GM10266 (cell line): ENCODE measurements around the gene CRACDL.

Source experiments
- DNase-seq: peaks from one replicate; pipeline ENCODE4 v3.0.0; 2012; ENCODE audit errors: extremely low spot score
- TF ChIP-seq, protein P1 (sequence below): IDR thresholded peaks from 2 replicates; pipeline ENCODE4 v1.5.1; 2012; ENCODE audit warnings: mild to moderate bottlenecking, low read depth; ENCODE audit not compliant: control insufficient read depth, insufficient read depth; ENCODE audit errors: missing control alignments

CRACDL gene

DNA sequence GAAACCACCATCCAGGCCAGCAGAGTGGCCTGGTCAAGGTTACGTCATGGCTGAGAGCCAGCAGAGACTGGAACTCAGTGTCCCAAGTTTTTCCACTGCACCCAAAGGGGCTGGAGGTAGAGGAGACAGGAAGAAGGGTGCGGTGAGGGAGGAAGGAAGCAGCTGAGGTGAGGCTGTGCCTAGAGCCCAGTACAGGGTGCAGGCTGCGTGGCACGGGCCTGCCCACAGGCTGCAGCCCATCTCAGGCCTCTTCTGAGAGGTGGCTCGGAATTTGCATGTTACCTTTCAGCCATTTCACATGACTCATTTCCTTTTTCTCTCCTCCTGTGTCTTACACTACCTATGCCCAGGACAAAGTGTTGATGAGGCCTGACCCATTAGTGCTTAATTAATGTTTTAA lies 191.4 kb downstream of the CRACDL start:
- TF ChIP-seq, protein P1, sequence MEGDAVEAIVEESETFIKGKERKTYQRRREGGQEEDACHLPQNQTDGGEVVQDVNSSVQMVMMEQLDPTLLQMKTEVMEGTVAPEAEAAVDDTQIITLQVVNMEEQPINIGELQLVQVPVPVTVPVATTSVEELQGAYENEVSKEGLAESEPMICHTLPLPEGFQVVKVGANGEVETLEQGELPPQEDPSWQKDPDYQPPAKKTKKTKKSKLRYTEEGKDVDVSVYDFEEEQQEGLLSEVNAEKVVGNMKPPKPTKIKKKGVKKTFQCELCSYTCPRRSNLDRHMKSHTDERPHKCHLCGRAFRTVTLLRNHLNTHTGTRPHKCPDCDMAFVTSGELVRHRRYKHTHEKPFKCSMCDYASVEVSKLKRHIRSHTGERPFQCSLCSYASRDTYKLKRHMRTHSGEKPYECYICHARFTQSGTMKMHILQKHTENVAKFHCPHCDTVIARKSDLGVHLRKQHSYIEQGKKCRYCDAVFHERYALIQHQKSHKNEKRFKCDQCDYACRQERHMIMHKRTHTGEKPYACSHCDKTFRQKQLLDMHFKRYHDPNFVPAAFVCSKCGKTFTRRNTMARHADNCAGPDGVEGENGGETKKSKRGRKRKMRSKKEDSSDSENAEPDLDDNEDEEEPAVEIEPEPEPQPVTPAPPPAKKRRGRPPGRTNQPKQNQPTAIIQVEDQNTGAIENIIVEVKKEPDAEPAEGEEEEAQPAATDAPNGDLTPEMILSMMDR = no peak

More for the DNA sequence above, 191.4 kb downstream of the CRACDL start:
- no peak for DNase-seq
